GM18861 (cell line): ENCODE measurements around the gene ZSCAN30.
"Not testable (repeated sequence)": the region's sequence is repeated elsewhere in the genome, so short reads cannot be mapped to it uniquely, and the experiment has no call there.

Source experiments
- ATAC-seq: cut with Tn5 transposase; IDR thresholded peaks from one replicate; pipeline ENCODE4 v1.9.1; 2021; ENCODE audit not compliant: unreplicated experiment

The ZSCAN30 gene

DNA sequence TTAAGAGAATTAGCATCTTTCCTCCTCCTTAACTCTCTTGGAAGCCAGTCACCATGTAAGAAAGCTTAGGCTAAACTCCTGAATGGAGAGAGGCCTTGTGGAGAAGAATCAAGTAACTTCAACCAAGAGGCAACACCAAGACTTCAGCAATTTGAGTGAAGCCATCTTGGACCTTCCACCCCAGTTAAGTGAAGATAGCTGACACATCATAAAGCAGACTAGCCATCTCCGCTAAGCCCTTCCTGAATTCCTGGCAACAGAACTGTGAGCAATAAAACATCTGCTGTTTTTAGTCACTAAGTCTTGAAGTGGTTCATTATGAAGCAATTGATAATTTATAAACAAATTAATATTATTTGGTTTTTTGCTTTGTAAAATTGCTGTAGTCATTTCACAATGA, 50.7 kb downstream of the ZSCAN30 start:
- no peak for ATAC-seq

- no peak for ATAC-seq
Measured at GRCh38 chr18:35236571-35237363, 53.3 kb downstream of the ZSCAN30 start.

- peak; percentile 67 for ATAC-seq
Measured at GRCh38 chr18:35231052-35231451, 59.0 kb downstream of the ZSCAN30 start.

DNA sequence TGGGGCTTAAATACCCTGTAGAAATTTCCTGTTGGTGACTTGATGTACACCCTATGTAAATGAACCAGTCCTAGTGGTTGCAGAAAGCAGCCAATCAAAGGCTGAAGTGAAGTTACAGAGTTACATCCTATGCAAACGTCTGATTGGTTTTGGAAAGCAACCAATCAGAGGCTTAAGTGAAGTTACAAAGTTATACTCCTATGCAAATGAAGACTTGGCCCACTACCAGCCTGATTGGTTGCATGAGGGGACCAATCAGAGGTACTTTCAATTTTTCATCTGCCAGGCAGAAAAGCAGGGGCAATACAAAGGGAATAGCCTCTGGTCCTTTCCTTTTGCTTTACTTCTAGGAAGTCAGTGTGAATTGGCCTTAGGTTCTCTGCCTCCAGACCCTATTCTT, 62.8 kb downstream of the ZSCAN30 start:
- no peak for ATAC-seq

DNA sequence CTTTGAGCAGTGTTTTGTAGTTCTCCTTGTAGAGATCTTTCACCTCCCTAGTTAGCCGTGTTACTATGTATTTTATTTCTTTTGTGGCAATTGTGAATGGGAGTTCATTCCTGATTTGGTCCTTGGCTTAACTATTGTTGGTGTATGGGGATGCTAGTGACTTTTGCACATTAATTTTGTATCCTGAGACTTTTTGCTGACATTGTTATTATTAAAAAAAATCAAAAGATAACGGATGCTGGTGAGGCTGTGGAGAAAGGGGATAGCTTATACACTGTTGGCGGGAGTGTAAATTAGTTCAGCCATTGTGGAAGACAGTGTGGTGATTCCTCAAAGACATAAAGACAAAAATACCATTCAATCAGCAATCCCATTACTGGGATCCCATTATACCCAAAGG, 66.2 kb downstream of the ZSCAN30 start:
- no peak for ATAC-seq

- ATAC-seq = no peak
Measured at GRCh38 chr18:35220424-35220823, 69.6 kb downstream of the ZSCAN30 start.

GRCh38 chr18:35219331-35219730, 70.7 kb downstream of the ZSCAN30 start:
- ATAC-seq = not testable (repeated sequence)

GRCh38 chr18:35216611-35217010, 73.4 kb downstream of the ZSCAN30 start:
- ATAC-seq = not testable (repeated sequence)

- no peak for ATAC-seq
Measured at GRCh38 chr18:35215026-35215425, 75.0 kb downstream of the ZSCAN30 start.

- not testable (repeated sequence) for ATAC-seq
Measured at GRCh38 chr18:35205746-35206458, 84.1 kb downstream of the ZSCAN30 start.

DNA sequence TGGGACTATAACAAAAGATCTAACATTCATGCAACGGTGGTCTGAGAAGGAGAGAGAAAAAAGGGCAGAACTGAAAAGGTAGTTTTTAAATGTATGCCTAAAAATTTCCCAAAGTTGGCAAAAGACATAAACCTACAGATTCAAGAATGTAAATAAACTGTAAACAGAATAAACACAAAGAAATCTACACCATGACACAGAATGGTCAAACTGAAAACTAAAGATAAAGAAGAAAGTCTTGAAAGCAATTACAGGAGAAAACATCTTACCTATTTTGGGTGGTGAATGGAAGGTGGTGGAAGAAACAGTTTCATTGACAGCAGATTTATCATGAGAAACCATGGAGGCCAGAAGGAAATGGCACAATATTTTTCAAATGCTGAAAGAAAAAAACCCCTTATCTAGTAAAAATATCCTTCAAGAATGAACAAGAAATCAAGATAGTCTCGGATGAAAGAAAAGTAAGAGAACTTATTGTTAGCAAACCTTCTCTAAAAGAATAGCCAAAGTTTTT, 84.8 kb downstream of the ZSCAN30 start:
- no peak for ATAC-seq

GRCh38 chr18:35203067-35203466, 87.0 kb downstream of the ZSCAN30 start:
- no peak for ATAC-seq

DNA sequence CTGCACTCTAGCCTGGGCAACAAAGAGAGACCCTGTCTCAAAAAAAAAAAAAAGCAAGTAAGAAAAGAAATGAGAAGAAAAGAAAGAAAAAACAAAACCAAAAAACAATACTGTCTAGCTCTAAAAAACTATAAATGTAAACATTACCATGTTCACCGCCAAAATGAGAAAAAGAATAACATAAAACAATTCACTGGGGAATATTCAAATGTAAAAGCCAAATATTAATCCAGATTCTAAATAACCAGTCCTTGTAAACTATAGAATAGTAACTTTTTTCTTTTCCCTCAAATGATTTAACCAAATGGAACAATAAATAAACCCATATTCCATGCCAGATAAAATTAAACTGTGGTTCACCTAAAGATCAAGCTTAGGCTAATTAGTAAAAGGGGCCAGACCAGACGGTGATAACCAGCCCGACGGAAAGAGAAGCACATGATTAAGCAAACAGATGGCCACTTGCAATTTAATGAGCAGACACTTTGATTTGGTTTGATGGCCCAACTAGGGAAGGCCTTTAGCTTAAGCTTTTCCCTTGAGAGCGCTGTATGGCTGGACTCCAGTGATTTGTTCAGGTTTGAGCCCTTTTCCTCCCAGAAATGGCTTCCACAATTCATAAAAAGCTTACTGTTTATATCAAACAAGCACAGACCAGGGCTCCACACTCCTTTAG, 88.6 kb downstream of the ZSCAN30 start:
- no peak for ATAC-seq
